ENCODE results near the gene MCOLN1. TPM values are rescaled to one million over a fixed set of nuclear protein-coding genes. Genes with fewer than 3 reads are reported as not detected.

Gene MCOLN1
- total RNA-seq, result 2.8 TPM
- polyA plus RNA-seq, result 41.0 TPM
- long read RNA-seq, donor 1, partial matches to known transcripts, result 0 of 1 reads
- long read RNA-seq, donor 1, other reads (novel, unspliced or antisense), result 0 of 1 reads
- long read RNA-seq, donor 2, transcript MCOLN1-201 (14 exons, 2,082 nt), result major isoform, 5 of 20 reads
- long read RNA-seq, donor 2, partial matches to known transcripts, result 14 of 20 reads
- long read RNA-seq, donor 2, other reads (novel, unspliced or antisense), result 0 of 20 reads
- long read RNA-seq, donor 3, partial matches to known transcripts, result 0 of 3 reads
- long read RNA-seq, donor 3, other reads (novel, unspliced or antisense), result 0 of 3 reads
- long read RNA-seq, donor 4, partial matches to known transcripts, result 0 of 1 reads
- long read RNA-seq, donor 4, other reads (novel, unspliced or antisense), result 0 of 1 reads
- long read RNA-seq, donor 5, partial matches to known transcripts, result 0 of 3 reads
- long read RNA-seq, donor 5, other reads (novel, unspliced or antisense), result 0 of 3 reads
- long read RNA-seq, donor 6, partial matches to known transcripts, result 0 of 4 reads
- long read RNA-seq, donor 6, other reads (novel, unspliced or antisense), result 0 of 4 reads
- long read RNA-seq, donor 7, partial matches to known transcripts, result 0 of 3 reads
- long read RNA-seq, donor 7, other reads (novel, unspliced or antisense), result 0 of 3 reads
- long read RNA-seq, donor 8, partial matches to known transcripts, result 0 of 2 reads
- long read RNA-seq, donor 8, other reads (novel, unspliced or antisense), result 0 of 2 reads
- long read RNA-seq, donor 9, partial matches to known transcripts, result 0 of 1 reads
- long read RNA-seq, donor 9, other reads (novel, unspliced or antisense), result 0 of 1 reads
- long read RNA-seq, donor 10, partial matches to known transcripts, result 0 of 4 reads
- long read RNA-seq, donor 10, other reads (novel, unspliced or antisense), result 0 of 4 reads

GRCh38 chr19:7522072-7522922 lies at the start of gene MCOLN1:
MCOLN1 (plus strand) TSS chr19:7522624; CDS start chr19:7522751, 127 bp downstream.
- Histone ChIP-seq H3K9me3 (ENCODE audit: control insufficient read depth in 2 of 2, insufficient read depth in 1 of 2, low read length in 1 of 2) (no peaks in the 10 kb centered on the region), H3K27me3 (ENCODE audit: control insufficient read depth in 2 of 2, insufficient read depth in 1 of 2, low read length in 1 of 2) (peaks cover 0 to 7% of the 10 kb centered on the region in 2 donors), H3K4me3 (ENCODE audit: low read length in 2 of 2) (peak within 1 kb of the TSS; percentile 63 to 74), H3K36me3 (ENCODE audit: control insufficient read depth in 2 of 2, insufficient read depth in 2 of 2, low read length in 1 of 2) (peaks cover 12% of the 10 kb centered on the region in 2 donors), H3K27ac (ENCODE audit: low read depth in 1 of 2, low read length in 1 of 2) (no peak within 1 kb of the TSS), H3K4me1 (ENCODE audit: control insufficient read depth in 2 of 2, insufficient read depth in 2 of 2, low read length in 2 of 2) (peaks cover 10 to 17% of the 10 kb centered on the region in 2 donors)
- 1% methylated on average over 65 of the region's 65 CpGs for WGBS
- DNase-seq (ENCODE audit: low read depth in 6 of 9, low spot score in 9 of 9), result peak; percentile 86 to 99 (median 98)

- H3K27me3 ChIP-seq (ENCODE audit: control insufficient read depth in 2 of 2, insufficient read depth in 1 of 2, low read length in 1 of 2), result no peaks in the 10 kb centered on the region
- 91% methylated on average over 6 of the region's 6 CpGs for WGBS
- peaks cover 24 to 27% of the 10 kb centered on the region in 2 donors for H3K36me3 ChIP-seq (ENCODE audit: control insufficient read depth in 2 of 2, insufficient read depth in 2 of 2, low read length in 1 of 2)
- no peak overlapping the region for H3K27ac ChIP-seq (ENCODE audit: low read depth in 1 of 2, low read length in 1 of 2)
- no peak for DNase-seq (ENCODE audit: low read depth in 6 of 9, low spot score in 9 of 9)
- H3K4me1 ChIP-seq (ENCODE audit: control insufficient read depth in 2 of 2, insufficient read depth in 2 of 2, low read length in 2 of 2), result no peaks in the 10 kb centered on the region
- H3K9me3 ChIP-seq (ENCODE audit: control insufficient read depth in 2 of 2, insufficient read depth in 1 of 2, low read length in 1 of 2), result no peaks in the 10 kb centered on the region
- H3K4me3 ChIP-seq (ENCODE audit: low read length in 2 of 2), result no peak overlapping the region
These were observed 46.8 kb upstream of the MCOLN1 start for GRCh38 chr19:7475665-7476064.

- H3K4me3 ChIP-seq (ENCODE audit: low read length in 2 of 2), result no peak overlapping the region
- no peaks in the 10 kb centered on the region for H3K27me3 ChIP-seq (ENCODE audit: control insufficient read depth in 2 of 2, insufficient read depth in 1 of 2, low read length in 1 of 2)
- no peaks in the 10 kb centered on the region for H3K9me3 ChIP-seq (ENCODE audit: control insufficient read depth in 2 of 2, insufficient read depth in 1 of 2, low read length in 1 of 2)
- H3K36me3 ChIP-seq (ENCODE audit: control insufficient read depth in 2 of 2, insufficient read depth in 2 of 2, low read length in 1 of 2), result peaks cover 18 to 21% of the 10 kb centered on the region in 2 donors
- 95% methylated on average over 7 of the region's 7 CpGs for WGBS
- no peaks in the 10 kb centered on the region for H3K4me1 ChIP-seq (ENCODE audit: control insufficient read depth in 2 of 2, insufficient read depth in 2 of 2, low read length in 2 of 2)
- no peak for DNase-seq (ENCODE audit: low read depth in 6 of 9, low spot score in 9 of 9)
- H3K27ac ChIP-seq (ENCODE audit: low read depth in 1 of 2, low read length in 1 of 2), result no peak overlapping the region
These were observed 46.2 kb upstream of the MCOLN1 start for GRCh38 chr19:7476241-7476640.

- 91% methylated on average over 35 of the region's 35 CpGs for WGBS
- Histone ChIP-seq H3K4me3 (ENCODE audit: low read length in 2 of 2) (no peak overlapping the region), H3K36me3 (ENCODE audit: control insufficient read depth in 2 of 2, insufficient read depth in 2 of 2, low read length in 1 of 2) (peaks cover 11 to 15% of the 10 kb centered on the region in 2 donors), H3K27me3 (ENCODE audit: control insufficient read depth in 2 of 2, insufficient read depth in 1 of 2, low read length in 1 of 2) (no peaks in the 10 kb centered on the region), H3K9me3 (ENCODE audit: control insufficient read depth in 2 of 2, insufficient read depth in 1 of 2, low read length in 1 of 2) (no peaks in the 10 kb centered on the region), H3K4me1 (ENCODE audit: control insufficient read depth in 2 of 2, insufficient read depth in 2 of 2, low read length in 2 of 2) (no peaks in the 10 kb centered on the region), H3K27ac (ENCODE audit: low read depth in 1 of 2, low read length in 1 of 2) (no peak overlapping the region)
- DNase-seq (ENCODE audit: low read depth in 6 of 9, low spot score in 9 of 9), result no peak
These were observed 45.5 kb upstream of the MCOLN1 start for GRCh38 chr19:7476777-7477494.

- H3K4me1 ChIP-seq (ENCODE audit: control insufficient read depth in 2 of 2, insufficient read depth in 2 of 2, low read length in 2 of 2), result no peaks in the 10 kb centered on the region
- H3K36me3 ChIP-seq (ENCODE audit: control insufficient read depth in 2 of 2, insufficient read depth in 2 of 2, low read length in 1 of 2), result peaks cover 3 to 8% of the 10 kb centered on the region in 2 donors
- no peak overlapping the region for H3K4me3 ChIP-seq (ENCODE audit: low read length in 2 of 2)
- no peaks in the 10 kb centered on the region for H3K9me3 ChIP-seq (ENCODE audit: control insufficient read depth in 2 of 2, insufficient read depth in 1 of 2, low read length in 1 of 2)
- DNase-seq (ENCODE audit: low read depth in 6 of 9, low spot score in 9 of 9), result no peak
- H3K27ac ChIP-seq (ENCODE audit: low read depth in 1 of 2, low read length in 1 of 2), result no peak overlapping the region
- WGBS, result 94% methylated on average over 10 of the region's 10 CpGs
- peaks cover 0 to 8% of the 10 kb centered on the region in 2 donors for H3K27me3 ChIP-seq (ENCODE audit: control insufficient read depth in 2 of 2, insufficient read depth in 1 of 2, low read length in 1 of 2)
These were observed 44.7 kb upstream of the MCOLN1 start for GRCh38 chr19:7477758-7478157.

GRCh38 chr19:7478173-7478842 lies 44.1 kb upstream of the MCOLN1 start:
- peaks cover 0 to 11% of the 10 kb centered on the region in 2 donors for H3K27me3 ChIP-seq (ENCODE audit: control insufficient read depth in 2 of 2, insufficient read depth in 1 of 2, low read length in 1 of 2)
- DNase-seq (ENCODE audit: low read depth in 6 of 9, low spot score in 9 of 9), result no peak
- H3K9me3 ChIP-seq (ENCODE audit: control insufficient read depth in 2 of 2, insufficient read depth in 1 of 2, low read length in 1 of 2), result no peaks in the 10 kb centered on the region
- H3K27ac ChIP-seq (ENCODE audit: low read depth in 1 of 2, low read length in 1 of 2), result no peak overlapping the region
- no peak overlapping the region for H3K4me3 ChIP-seq (ENCODE audit: low read length in 2 of 2)
- WGBS, result 92% methylated on average over 26 of the region's 26 CpGs
- no peaks in the 10 kb centered on the region for H3K4me1 ChIP-seq (ENCODE audit: control insufficient read depth in 2 of 2, insufficient read depth in 2 of 2, low read length in 2 of 2)
- H3K36me3 ChIP-seq (ENCODE audit: control insufficient read depth in 2 of 2, insufficient read depth in 2 of 2, low read length in 1 of 2), result peaks cover 3 to 4% of the 10 kb centered on the region in 2 donors

GRCh38 chr19:7478843-7479227 lies 43.6 kb upstream of the MCOLN1 start:
- Histone ChIP-seq H3K36me3 (ENCODE audit: control insufficient read depth in 2 of 2, insufficient read depth in 2 of 2, low read length in 1 of 2) (peaks cover 3 to 4% of the 10 kb centered on the region in 2 donors), H3K27me3 (ENCODE audit: control insufficient read depth in 2 of 2, insufficient read depth in 1 of 2, low read length in 1 of 2) (peaks cover 0 to 16% of the 10 kb centered on the region in 2 donors), H3K27ac (ENCODE audit: low read depth in 1 of 2, low read length in 1 of 2) (no peak overlapping the region), H3K4me3 (ENCODE audit: low read length in 2 of 2) (no peak overlapping the region), H3K9me3 (ENCODE audit: control insufficient read depth in 2 of 2, insufficient read depth in 1 of 2, low read length in 1 of 2) (peaks cover 0 to 2% of the 10 kb centered on the region in 2 donors), H3K4me1 (ENCODE audit: control insufficient read depth in 2 of 2, insufficient read depth in 2 of 2, low read length in 2 of 2) (no peaks in the 10 kb centered on the region)
- DNase-seq (ENCODE audit: low read depth in 6 of 9, low spot score in 9 of 9), result no peak
- WGBS, result 94% methylated on average over 9 of the region's 9 CpGs

Data from thymus (tissue), 14 donors.